ENCODE measurements around the gene SUFU. TPM values are rescaled to one million over a fixed set of nuclear protein-coding genes. Genes with fewer than 3 reads are reported as not detected.

SUFU gene
- total and polyA plus RNA-seq, 2 donors (not counting 1 experiment from before 2014, with no cell fraction given), result 4.8 to 13.3 TPM

- DNase-seq (no peak), ATAC-seq (ENCODE audit: low read depth) (no peak)
- POLR2A ChIA-PET, result interaction anchor here (6.0 kb wide), 1 partner anchor 34 kb away, joined by 49 read pairs; the partner anchor contains the start of gene TRIM8
- Mint-ChIP-seq H3K4me1 (peaks cover 27% of the 10 kb centered on the region), H3K27ac (no peak overlapping the region), H3K4me3 (no peak overlapping the region), H3K9me3 (ENCODE audit: insufficient read depth) (no peaks in the 10 kb centered on the region), H3K27me3 (no peaks in the 10 kb centered on the region)
- no peaks in the 10 kb centered on the region for H3K79me2 ChIP-seq (ENCODE audit: control insufficient read depth, insufficient read depth, low read length)
- H3K4me1 ChIP-seq (ENCODE audit: control insufficient read depth in 2 of 2, insufficient read depth in 2 of 2, low read length in 2 of 2), result peaks cover 16 to 19% of the 10 kb centered on the region in 2 donors
- no peak overlapping the region for H3K9ac ChIP-seq (ENCODE audit: low read length)
- H3K27ac ChIP-seq (ENCODE audit: low read length in 2 of 2), result no peak overlapping the region
- H3K4me3 ChIP-seq (ENCODE audit: control extremely low read depth in 1 of 5, extremely low read depth in 1 of 5, insufficient read depth in 1 of 5, low read depth in 2 of 5, low read length in 4 of 5), result no peak overlapping the region
- TF ChIP-seq EZH2 (IDR thresholded peaks at IDR 0.05; ENCODE audit: borderline replicate concordance, insufficient read depth, low read depth, low read length, poor library complexity, severe bottlenecking), result no peak
- TF ChIP-seq, protein P1, sequence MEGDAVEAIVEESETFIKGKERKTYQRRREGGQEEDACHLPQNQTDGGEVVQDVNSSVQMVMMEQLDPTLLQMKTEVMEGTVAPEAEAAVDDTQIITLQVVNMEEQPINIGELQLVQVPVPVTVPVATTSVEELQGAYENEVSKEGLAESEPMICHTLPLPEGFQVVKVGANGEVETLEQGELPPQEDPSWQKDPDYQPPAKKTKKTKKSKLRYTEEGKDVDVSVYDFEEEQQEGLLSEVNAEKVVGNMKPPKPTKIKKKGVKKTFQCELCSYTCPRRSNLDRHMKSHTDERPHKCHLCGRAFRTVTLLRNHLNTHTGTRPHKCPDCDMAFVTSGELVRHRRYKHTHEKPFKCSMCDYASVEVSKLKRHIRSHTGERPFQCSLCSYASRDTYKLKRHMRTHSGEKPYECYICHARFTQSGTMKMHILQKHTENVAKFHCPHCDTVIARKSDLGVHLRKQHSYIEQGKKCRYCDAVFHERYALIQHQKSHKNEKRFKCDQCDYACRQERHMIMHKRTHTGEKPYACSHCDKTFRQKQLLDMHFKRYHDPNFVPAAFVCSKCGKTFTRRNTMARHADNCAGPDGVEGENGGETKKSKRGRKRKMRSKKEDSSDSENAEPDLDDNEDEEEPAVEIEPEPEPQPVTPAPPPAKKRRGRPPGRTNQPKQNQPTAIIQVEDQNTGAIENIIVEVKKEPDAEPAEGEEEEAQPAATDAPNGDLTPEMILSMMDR (IDR thresholded peaks at IDR 0.05), result no peak
- intact Hi-C loops (cut with micrococcal nuclease), result loop anchor here (5.0 kb wide), 1 partner anchor 33 kb away; the partner anchor contains the start of genes ARL3 and SFXN2
- H2AFZ ChIP-seq (ENCODE audit: insufficient read depth, low read depth, low read length, poor library complexity, severe bottlenecking), result no peak overlapping the region
- no peaks in the 10 kb centered on the region for H3K9me3 ChIP-seq (ENCODE audit: control extremely low read depth in 1 of 3, control insufficient read depth in 2 of 3, insufficient read depth in 1 of 3, low read length in 2 of 3)
- no peak overlapping the region for H3K4me2 ChIP-seq (replicated peaks; ENCODE audit: low read depth, low read length, poor library complexity, severe bottlenecking)
- CTCF ChIA-PET, result interaction anchor here (0.6 to 7.3 kb wide), 5 partner anchors 15 to 86 kb away, joined by 4 to 50 read pairs (median 14); partner anchors contain the start of genes ARL3, SFXN2 and TRIM8
- no peaks in the 10 kb centered on the region for H3K27me3 ChIP-seq (replicated peaks in 1 of 4; ENCODE audit: control extremely low read depth in 1 of 4, control insufficient read depth in 3 of 4, insufficient read depth in 4 of 4, low read length in 3 of 4)
- WGBS (ENCODE audit: insufficient coverage), result 96% methylated on average over 3 of the region's 4 CpGs
- no peaks in the 10 kb centered on the region for H3K36me3 ChIP-seq (replicated peaks in 1 of 2; ENCODE audit: control extremely low read depth in 1 of 2, control insufficient read depth in 1 of 2, extremely low read depth in 1 of 2, insufficient read depth in 2 of 2, low read length in 1 of 2)
- no peaks in the 10 kb centered on the region for H4K20me1 ChIP-seq (ENCODE audit: control insufficient read depth, insufficient read depth, low read length, poor library complexity, severe bottlenecking)
These were observed 175.8 kb downstream of the SUFU start for GRCh38 chr10:102679596-102679995.

DNA sequence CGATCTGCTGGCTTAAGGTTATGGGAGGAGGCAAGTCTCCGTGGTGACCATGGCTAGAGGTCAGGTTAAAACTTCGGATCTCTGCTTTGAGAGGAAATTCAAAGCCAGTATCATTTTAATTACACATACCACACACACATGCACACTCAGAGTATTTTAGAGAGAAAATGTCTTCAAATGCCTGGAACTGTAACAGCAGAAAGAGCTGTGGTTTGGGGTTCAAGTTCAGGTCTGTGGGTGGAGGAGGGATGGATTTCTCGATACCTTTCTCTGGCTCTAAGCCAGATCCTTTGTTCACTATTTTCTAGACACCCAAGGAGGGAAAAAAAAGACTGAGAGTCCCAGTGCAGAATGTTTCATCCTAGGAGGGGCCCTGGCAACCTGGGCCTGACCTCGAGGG is 177.9 kb downstream of the SUFU start:
- CTCF ChIA-PET, result interaction anchor here (0.7 kb wide), 1 partner anchor 462 kb away, joined by 3 read pairs; no protein-coding TSS in a partner anchor
- Mint-ChIP-seq H3K4me1 (peaks cover 10% of the 10 kb centered on the region), H3K27ac (no peak overlapping the region), H3K9me3 (ENCODE audit: insufficient read depth) (no peaks in the 10 kb centered on the region), H3K27me3 (no peaks in the 10 kb centered on the region), H3K4me3 (no peak overlapping the region)
- no peaks in the 10 kb centered on the region for H3K79me2 ChIP-seq (ENCODE audit: control insufficient read depth, insufficient read depth, low read length)
- H2AFZ ChIP-seq (ENCODE audit: insufficient read depth, low read depth, low read length, poor library complexity, severe bottlenecking), result no peak overlapping the region
- DNase-seq (no peak), ATAC-seq (ENCODE audit: low read depth) (no peak)
- H3K9ac ChIP-seq (ENCODE audit: low read length), result no peak overlapping the region
- no peaks in the 10 kb centered on the region for H3K4me1 ChIP-seq (ENCODE audit: control insufficient read depth in 2 of 2, insufficient read depth in 2 of 2, low read length in 2 of 2)
- 100% methylated on average over 2 of the region's 5 CpGs for WGBS (ENCODE audit: insufficient coverage)
- H3K4me2 ChIP-seq (replicated peaks; ENCODE audit: low read depth, low read length, poor library complexity, severe bottlenecking), result no peak overlapping the region
- no peaks in the 10 kb centered on the region for H4K20me1 ChIP-seq (ENCODE audit: control insufficient read depth, insufficient read depth, low read length, poor library complexity, severe bottlenecking)
- intact Hi-C loops (cut with micrococcal nuclease), result no loop called here
- no peak overlapping the region for H3K4me3 ChIP-seq (ENCODE audit: control extremely low read depth in 1 of 5, extremely low read depth in 1 of 5, insufficient read depth in 1 of 5, low read depth in 2 of 5, low read length in 4 of 5)
- no peak overlapping the region for H3K27ac ChIP-seq (ENCODE audit: low read length in 2 of 2)
- POLR2A ChIA-PET, result no interaction called here
- no peaks in the 10 kb centered on the region for H3K27me3 ChIP-seq (replicated peaks in 1 of 4; ENCODE audit: control extremely low read depth in 1 of 4, control insufficient read depth in 3 of 4, insufficient read depth in 4 of 4, low read length in 3 of 4)
- no peaks in the 10 kb centered on the region for H3K36me3 ChIP-seq (replicated peaks in 1 of 2; ENCODE audit: control extremely low read depth in 1 of 2, control insufficient read depth in 1 of 2, extremely low read depth in 1 of 2, insufficient read depth in 2 of 2, low read length in 1 of 2)
- H3K9me3 ChIP-seq (ENCODE audit: control extremely low read depth in 1 of 3, control insufficient read depth in 2 of 3, insufficient read depth in 1 of 3, low read length in 2 of 3), result no peaks in the 10 kb centered on the region
- TF ChIP-seq EZH2 (IDR thresholded peaks at IDR 0.05; ENCODE audit: borderline replicate concordance, insufficient read depth, low read depth, low read length, poor library complexity, severe bottlenecking), result no peak
- TF ChIP-seq, protein P1 (IDR thresholded peaks at IDR 0.05), result no peak

All from B cell (primary cell).